Stimulated activated naive CD8-positive, alpha-beta T cell treated with anti-CD3 and anti-CD28 coated beads, Interleukin-15, Interleukin-2, amounts not matched to agents 100 U/mL and 50 U/mL, for 24 hours (primary cell): ENCODE measurements around the gene FIBP.
"Not testable (repeated sequence)": the region's sequence is repeated elsewhere in the genome, so short reads cannot be mapped to it uniquely, and the experiment has no call there.

Source experiments
- ATAC-seq: fragments of 150-1000 bp; cut with Tn5 transposase; one replicate; pipeline ENCODE4 v1.10.0; 2021
- DNase-seq: peaks from one replicate; pipeline ENCODE4 v3.0.0; 2021

Gene FIBP

GRCh38 chr11:65859095-65859811 lies 29.0 kb downstream of the FIBP start:
- DNase-seq (peak; percentile 99), ATAC-seq (peak; percentile 78)

GRCh38 chr11:65858681-65859087 lies 29.6 kb downstream of the FIBP start:
- ATAC-seq (no peak), DNase-seq (no peak)

- DNase-seq (peak; percentile 97), ATAC-seq (peak; percentile 71)
Measured at GRCh38 chr11:65857853-65858680, 30.2 kb downstream of the FIBP start, which contains the start of gene CFL1. TSS of gene CFL1 (minus strand) at chr11:65858180. CDS start at chr11:65858099, 81 bp downstream.

- DNase-seq = no peak
- ATAC-seq = no peak
Measured at GRCh38 chr11:65857500-65857852, 30.8 kb downstream of the FIBP start.

- ATAC-seq (peak; percentile 3), DNase-seq (peak; percentile 86)
Measured at GRCh38 chr11:65856689-65857499, 31.4 kb downstream of the FIBP start.

- DNase-seq (peak; percentile 5), ATAC-seq (no peak)
Measured at GRCh38 chr11:65855927-65856363, 32.3 kb downstream of the FIBP start.

GRCh38 chr11:65854852-65855837 lies 33.1 kb downstream of the FIBP start:
- DNase-seq = no peak
- ATAC-seq = no peak

GRCh38 chr11:65854161-65854592 lies 34.1 kb downstream of the FIBP start:
- no peak for ATAC-seq
- DNase-seq = peak; percentile 4

GRCh38 chr11:65853246-65853979 lies 34.9 kb downstream of the FIBP start:
- DNase-seq (peak; percentile 14), ATAC-seq (no peak)

GRCh38 chr11:65852508-65853245 lies 35.6 kb downstream of the FIBP start:
- no peak for ATAC-seq
- peak; percentile 14 for DNase-seq

- ATAC-seq (no peak), DNase-seq (peak; percentile 10)
Measured at GRCh38 chr11:65851811-65852507, 36.3 kb downstream of the FIBP start.

GRCh38 chr11:65851083-65851579 lies 37.1 kb downstream of the FIBP start:
- ATAC-seq = peak; percentile 24
- peak; percentile 54 for DNase-seq

GRCh38 chr11:65850217-65851082 lies 37.8 kb downstream of the FIBP start:
- DNase-seq (peak; percentile 5), ATAC-seq (no peak)

GRCh38 chr11:65849771-65850216 lies 38.5 kb downstream of the FIBP start:
- ATAC-seq (no peak), DNase-seq (no peak)

GRCh38 chr11:65849366-65849765 lies 38.9 kb downstream of the FIBP start:
- DNase-seq (peak; percentile 4), ATAC-seq (no peak)

GRCh38 chr11:65848693-65849092 lies 39.6 kb downstream of the FIBP start:
- ATAC-seq, DNase-seq: not testable (repeated sequence)

- ATAC-seq (no peak), DNase-seq (no peak)
Measured at GRCh38 chr11:65847746-65848145, 40.5 kb downstream of the FIBP start.
